Measurements from ENCODE around the gene ASCL5. TPM values are rescaled to one million over a fixed set of nuclear protein-coding genes. Genes with fewer than 3 reads are reported as not detected.

The ASCL5 gene
- total RNA-seq, 1 donor from 2014 or later: 0.29 TPM

DNA sequence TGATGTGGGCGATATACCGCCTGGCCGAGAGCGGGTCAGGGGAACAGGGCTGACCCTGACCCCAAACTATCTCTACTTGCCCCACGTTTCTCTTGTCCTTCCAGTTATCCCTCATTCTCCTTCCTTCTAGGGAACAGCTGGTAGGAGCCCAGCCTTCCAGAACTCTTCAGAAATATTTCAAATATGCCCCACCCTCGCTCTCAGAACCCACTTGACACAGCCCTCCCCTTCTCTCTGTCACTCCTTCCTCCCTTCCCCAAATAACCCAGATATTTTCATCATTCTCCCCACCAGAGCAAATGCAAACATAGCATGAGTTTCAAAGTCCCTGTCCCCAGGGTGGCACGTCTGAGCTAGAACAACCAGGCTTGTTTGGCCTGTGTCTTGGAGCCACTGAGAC lies 15.8 kb downstream of the ASCL5 start:
- H3K4me3 ChIP-seq: no peak overlapping the region
- no peaks in the 10 kb centered on the region for H3K36me3 ChIP-seq
- DNase-seq (no peak), ATAC-seq (peak; percentile 13)
- H3K4me1 ChIP-seq: no peaks in the 10 kb centered on the region
- peaks cover 3% of the 10 kb centered on the region for H3K27me3 ChIP-seq
- no peak for TF ChIP-seq CTCF (IDR thresholded peaks at IDR 0.05)
- intact Hi-C loops (cut with DNase I): loop anchor here (10.0 kb wide), 1 partner anchor 136 kb away; no protein-coding TSS in a partner anchor
- H3K27ac ChIP-seq: no peak overlapping the region
- no peaks in the 10 kb centered on the region for H3K9me3 ChIP-seq

DNA sequence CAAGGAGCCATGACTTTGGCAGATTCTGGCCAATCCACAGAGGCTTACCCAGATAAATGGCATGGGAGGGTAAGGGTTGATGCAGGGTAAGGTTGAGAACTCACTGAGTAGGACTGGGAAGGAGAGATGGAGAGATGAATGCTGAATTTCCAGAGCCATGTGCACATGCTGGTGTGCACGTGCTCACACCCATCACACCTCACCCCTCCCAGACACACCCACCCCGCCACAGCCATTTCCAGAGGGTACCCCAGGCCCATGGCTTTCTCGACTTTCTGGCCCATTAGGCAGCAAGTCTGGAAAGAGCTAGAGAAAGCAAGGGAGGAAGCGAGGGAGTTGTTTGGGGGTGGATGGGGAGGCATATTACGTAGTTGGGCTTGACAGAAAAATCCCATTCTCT lies 16.4 kb downstream of the ASCL5 start:
- Histone ChIP-seq H3K4me3 (no peak overlapping the region), H3K4me1 (no peaks in the 10 kb centered on the region), H3K36me3 (no peaks in the 10 kb centered on the region), H3K9me3 (no peaks in the 10 kb centered on the region), H3K27me3 (peaks cover 1% of the 10 kb centered on the region), H3K27ac (no peak overlapping the region)
- DNase-seq (no peak), ATAC-seq (no peak)
- intact Hi-C loops (cut with DNase I): loop anchor here (10.0 kb wide), 1 partner anchor 136 kb away; no protein-coding TSS in a partner anchor
- TF ChIP-seq CTCF (IDR thresholded peaks at IDR 0.05): no peak

DNA sequence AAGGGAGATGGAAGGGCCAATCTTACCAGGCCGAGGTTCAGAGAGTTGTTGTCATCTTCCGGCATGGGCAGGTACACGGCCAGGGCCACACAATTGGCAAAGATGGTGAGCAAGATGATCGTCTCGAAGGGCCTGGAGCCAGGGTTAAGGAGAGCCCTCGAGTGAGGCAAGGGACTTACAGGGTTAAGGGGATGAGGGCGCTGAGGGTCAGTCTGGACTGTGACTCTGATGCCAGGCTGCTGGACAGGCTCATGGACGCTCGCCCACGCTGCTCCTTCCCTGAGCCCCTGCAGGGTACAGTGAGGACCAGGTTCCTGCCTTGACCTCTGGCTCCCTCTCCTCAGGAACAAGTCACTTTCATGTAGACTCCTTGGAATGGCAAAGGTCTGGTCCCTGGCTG lies 16.8 kb downstream of the ASCL5 start:
- intact Hi-C loops (cut with DNase I): loop anchor here (10.0 kb wide), 1 partner anchor 135 kb away; no protein-coding TSS in a partner anchor
- no peaks in the 10 kb centered on the region for H3K36me3 ChIP-seq

DNA sequence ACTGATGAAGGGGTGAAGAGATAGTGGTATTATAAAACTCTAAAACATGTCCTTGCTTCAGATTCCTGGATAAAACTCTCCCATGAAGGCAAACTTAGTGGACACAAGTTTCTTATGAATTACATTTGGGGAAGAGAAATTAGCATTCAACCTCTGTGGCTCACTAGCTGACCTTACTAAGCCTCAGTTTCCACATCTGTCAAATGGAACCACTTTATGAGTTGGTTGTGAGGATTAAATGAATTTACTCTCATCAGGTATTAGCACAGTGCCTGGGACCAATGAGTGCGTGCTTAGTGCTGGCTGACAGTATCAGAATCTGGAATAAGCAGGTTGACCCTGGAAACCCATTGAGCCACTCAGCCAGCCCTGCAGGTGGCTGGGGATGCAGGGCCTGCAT lies 17.3 kb downstream of the ASCL5 start:
- TF ChIP-seq CTCF (IDR thresholded peaks at IDR 0.05): no peak
- DNase-seq: no peak
- Histone ChIP-seq H3K9me3 (no peaks in the 10 kb centered on the region), H3K27me3 (no peaks in the 10 kb centered on the region), H3K27ac (no peak overlapping the region), H3K36me3 (no peaks in the 10 kb centered on the region), H3K4me3 (no peak overlapping the region), H3K4me1 (no peaks in the 10 kb centered on the region)
- intact Hi-C loops (cut with DNase I): loop anchor here (10.0 kb wide), 1 partner anchor 135 kb away; no protein-coding TSS in a partner anchor
- ATAC-seq: no peak

More for the DNA sequence above, 16.8 kb downstream of the ASCL5 start:
- TF ChIP-seq CTCF (IDR thresholded peaks at IDR 0.05): no peak
- DNase-seq: no peak
- Histone ChIP-seq H3K9me3 (no peaks in the 10 kb centered on the region), H3K27ac (no peak overlapping the region), H3K4me3 (no peak overlapping the region), H3K4me1 (no peaks in the 10 kb centered on the region), H3K27me3 (no peaks in the 10 kb centered on the region)
- ATAC-seq: no peak

GRCh38 chr1:201108614-201109013 lies 18.4 kb downstream of the ASCL5 start:
- H3K9me3 ChIP-seq: no peaks in the 10 kb centered on the region
- no peak overlapping the region for H3K27ac ChIP-seq
- no peaks in the 10 kb centered on the region for H3K27me3 ChIP-seq
- no peaks in the 10 kb centered on the region for H3K36me3 ChIP-seq
- no peak for DNase-seq
- intact Hi-C loops (cut with DNase I): no loop called here
- ATAC-seq: no peak
- no peak for TF ChIP-seq CTCF (IDR thresholded peaks at IDR 0.05)
- no peak overlapping the region for H3K4me3 ChIP-seq
- no peaks in the 10 kb centered on the region for H3K4me1 ChIP-seq

DNA sequence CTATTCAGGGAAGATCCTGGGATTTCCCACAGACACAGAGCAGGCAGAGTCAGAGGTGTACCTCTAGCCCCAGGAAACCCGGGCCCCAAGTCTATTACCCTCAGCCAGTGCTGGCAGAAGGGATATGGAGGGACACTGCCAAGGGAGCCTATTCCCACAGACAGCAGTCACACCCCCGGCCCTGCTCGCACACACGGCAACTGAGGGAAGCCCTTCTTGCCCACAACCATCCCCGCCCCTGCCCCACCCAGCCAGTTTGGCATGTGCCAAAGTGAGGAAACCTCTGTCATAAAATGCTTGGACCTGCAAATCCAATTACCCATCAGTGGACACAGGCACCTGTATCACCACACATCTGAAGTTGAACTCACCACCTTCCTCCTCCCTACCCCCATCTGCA lies 21.3 kb downstream of the ASCL5 start:
- Histone ChIP-seq H3K27me3 (no peaks in the 10 kb centered on the region), H3K36me3 (no peaks in the 10 kb centered on the region), H3K9me3 (no peaks in the 10 kb centered on the region), H3K27ac (no peak overlapping the region), H3K4me3 (no peak overlapping the region), H3K4me1 (no peaks in the 10 kb centered on the region)
- no peak for ATAC-seq
- intact Hi-C loops (cut with DNase I): no loop called here
- no peak for TF ChIP-seq CTCF (IDR thresholded peaks at IDR 0.05)
- no peak for DNase-seq

Data from upper lobe of right lung (tissue), 1 donor.